GM12801 (cell line): ENCODE data around the gene TEX36.

ENCODE experiments used
- CTCF ChIP-seq: IDR thresholded peaks from one replicate; pipeline ENCODE4 v1.5.1; 2011; ENCODE audit warnings: control low read depth; ENCODE audit not compliant: insufficient read length; ENCODE audit errors: extremely low read depth

The TEX36 gene

GRCh38 chr10:125661431-125661940 is 21.5 kb downstream of the TEX36 start:
- TF ChIP-seq CTCF: no peak

- no peak for TF ChIP-seq CTCF
These were observed 23.9 kb downstream of the TEX36 start for GRCh38 chr10:125659071-125659470.

GRCh38 chr10:125656523-125656922 is 26.4 kb downstream of the TEX36 start:
- no peak for TF ChIP-seq CTCF

GRCh38 chr10:125646311-125646710 is 36.7 kb downstream of the TEX36 start:
- TF ChIP-seq CTCF: no peak

- TF ChIP-seq CTCF: no peak
These were observed 41.6 kb downstream of the TEX36 start for GRCh38 chr10:125641398-125641797.

- no peak for TF ChIP-seq CTCF
These were observed 42.3 kb downstream of the TEX36 start for GRCh38 chr10:125640653-125641052.

- TF ChIP-seq CTCF: no peak
These were observed 43.1 kb downstream of the TEX36 start for GRCh38 chr10:125639846-125640245.

GRCh38 chr10:125638555-125638954 is 44.4 kb downstream of the TEX36 start:
- TF ChIP-seq CTCF: no peak
